ENCODE data around the gene MT1E.
A peak's percentile ranks its signal among the peaks of the same experiment; 100 is the strongest.
"Not testable (repeated sequence)": the region's sequence is repeated elsewhere in the genome, so short reads cannot be mapped to it uniquely, and the experiment has no call there.

Gene MT1E

GRCh38 chr16:56611281-56611833 is 14.2 kb upstream of the MT1E start:
- Mint-ChIP-seq H3K9me3 (no peaks in the 10 kb centered on the region), H3K36me3 (ENCODE audit: low read depth) (peaks cover 11% of the 10 kb centered on the region), H3K27me3 (peaks cover 1% of the 10 kb centered on the region), H3K4me3 (no peak overlapping the region), H3K27ac (peak overlapping the region; percentile 93), H3K4me1 (ENCODE audit: low read depth) (peaks cover 83% of the 10 kb centered on the region)
- no peak for DNase-seq

GRCh38 chr16:56613706-56614105 is 11.9 kb upstream of the MT1E start:
- H3K4me3 Mint-ChIP-seq: peak overlapping the region; percentile 35

GRCh38 chr16:56614549-56614991 is 11.0 kb upstream of the MT1E start:
- no peaks in the 10 kb centered on the region for H3K9me3 Mint-ChIP-seq
- peak; percentile 51 for DNase-seq
- H3K27ac Mint-ChIP-seq: peak overlapping the region; percentile 87
- H3K36me3 Mint-ChIP-seq (ENCODE audit: low read depth): no peaks in the 10 kb centered on the region
- peaks cover 27% of the 10 kb centered on the region for H3K27me3 Mint-ChIP-seq
- H3K4me1 Mint-ChIP-seq (ENCODE audit: low read depth): peaks cover 70% of the 10 kb centered on the region
- peak overlapping the region; percentile 35 for H3K4me3 Mint-ChIP-seq

More at GRCh38 chr16:56613706-56614105, 11.9 kb upstream of the MT1E start:
- DNase-seq: no peak
- H3K4me1 Mint-ChIP-seq (ENCODE audit: low read depth): peaks cover 77% of the 10 kb centered on the region
- H3K9me3 Mint-ChIP-seq: no peaks in the 10 kb centered on the region
- peak overlapping the region; percentile 87 for H3K27ac Mint-ChIP-seq
- H3K27me3 Mint-ChIP-seq: peaks cover 23% of the 10 kb centered on the region
- peaks cover 8% of the 10 kb centered on the region for H3K36me3 Mint-ChIP-seq (ENCODE audit: low read depth)

GRCh38 chr16:56615353-56615752 is 10.2 kb upstream of the MT1E start:
- H3K4me1 Mint-ChIP-seq (ENCODE audit: low read depth): peaks cover 62% of the 10 kb centered on the region

GRCh38 chr16:56616608-56617211 is 8.9 kb upstream of the MT1E start:
- Mint-ChIP-seq H3K9me3 (no peaks in the 10 kb centered on the region), H3K27ac (no peak overlapping the region), H3K36me3 (ENCODE audit: low read depth) (no peaks in the 10 kb centered on the region), H3K4me1 (ENCODE audit: low read depth) (peaks cover 48% of the 10 kb centered on the region), H3K4me3 (peak overlapping the region; percentile 20), H3K27me3 (peaks cover 29% of the 10 kb centered on the region)
- DNase-seq: no peak

More at GRCh38 chr16:56615353-56615752, 10.2 kb upstream of the MT1E start:
- H3K27me3 Mint-ChIP-seq: peaks cover 29% of the 10 kb centered on the region
- no peak overlapping the region for H3K4me3 Mint-ChIP-seq
- no peaks in the 10 kb centered on the region for H3K36me3 Mint-ChIP-seq (ENCODE audit: low read depth)
- H3K9me3 Mint-ChIP-seq: no peaks in the 10 kb centered on the region
- H3K27ac Mint-ChIP-seq: peak overlapping the region; percentile 87
- DNase-seq: no peak

- peaks cover 29% of the 10 kb centered on the region for H3K27me3 Mint-ChIP-seq
- H3K4me1 Mint-ChIP-seq (ENCODE audit: low read depth): peaks cover 43% of the 10 kb centered on the region
- no peak overlapping the region for H3K27ac Mint-ChIP-seq
These were observed 8.1 kb upstream of the MT1E start for GRCh38 chr16:56617212-56618085.

GRCh38 chr16:56618138-56618537 is 7.4 kb upstream of the MT1E start:
- H3K36me3 Mint-ChIP-seq (ENCODE audit: low read depth): no peaks in the 10 kb centered on the region
- DNase-seq: no peak
- H3K4me3 Mint-ChIP-seq: no peak overlapping the region
- H3K27ac Mint-ChIP-seq: no peak overlapping the region
- H3K4me1 Mint-ChIP-seq (ENCODE audit: low read depth): peaks cover 38% of the 10 kb centered on the region
- H3K9me3 Mint-ChIP-seq: no peaks in the 10 kb centered on the region
- H3K27me3 Mint-ChIP-seq: peaks cover 29% of the 10 kb centered on the region

More at GRCh38 chr16:56617212-56618085, 8.1 kb upstream of the MT1E start:
- Mint-ChIP-seq H3K9me3 (no peaks in the 10 kb centered on the region), H3K4me3 (peak overlapping the region; percentile 44), H3K36me3 (ENCODE audit: low read depth) (no peaks in the 10 kb centered on the region)
- DNase-seq: peak; percentile 66

- no peaks in the 10 kb centered on the region for H3K36me3 Mint-ChIP-seq (ENCODE audit: low read depth)
- no peak overlapping the region for H3K4me3 Mint-ChIP-seq
- no peak overlapping the region for H3K27ac Mint-ChIP-seq
- peaks cover 36% of the 10 kb centered on the region for H3K27me3 Mint-ChIP-seq
- H3K4me1 Mint-ChIP-seq (ENCODE audit: low read depth): peaks cover 22% of the 10 kb centered on the region
- DNase-seq: no peak
- H3K9me3 Mint-ChIP-seq: no peaks in the 10 kb centered on the region
These were observed 5.2 kb upstream of the MT1E start for GRCh38 chr16:56620339-56620897.

- not testable (repeated sequence) for DNase-seq; H3K4me3 Mint-ChIP-seq; H3K36me3 Mint-ChIP-seq (ENCODE audit: low read depth); H3K27ac Mint-ChIP-seq; H3K9me3 Mint-ChIP-seq
- peaks cover 41% of the 10 kb centered on the region for H3K27me3 Mint-ChIP-seq
- peaks cover 22% of the 10 kb centered on the region for H3K4me1 Mint-ChIP-seq (ENCODE audit: low read depth)
These were observed 3.7 kb upstream of the MT1E start for GRCh38 chr16:56621665-56622445.

GRCh38 chr16:56623184-56623583 is 2.4 kb upstream of the MT1E start:
- H3K9me3 Mint-ChIP-seq; H3K36me3 Mint-ChIP-seq (ENCODE audit: low read depth); H3K4me3 Mint-ChIP-seq; H3K27ac Mint-ChIP-seq; DNase-seq: not testable (repeated sequence)
- H3K27me3 Mint-ChIP-seq: peaks cover 35% of the 10 kb centered on the region
- H3K4me1 Mint-ChIP-seq (ENCODE audit: low read depth): peaks cover 15% of the 10 kb centered on the region

- H3K9me3 Mint-ChIP-seq: no peaks in the 10 kb centered on the region
- H3K36me3 Mint-ChIP-seq (ENCODE audit: low read depth): no peaks in the 10 kb centered on the region
- peaks cover 30% of the 10 kb centered on the region for H3K27me3 Mint-ChIP-seq
- no peak for DNase-seq
- peaks cover 15% of the 10 kb centered on the region for H3K4me1 Mint-ChIP-seq (ENCODE audit: low read depth)
- H3K27ac Mint-ChIP-seq: no peak overlapping the region
- no peak overlapping the region for H3K4me3 Mint-ChIP-seq
These were observed 1.9 kb upstream of the MT1E start for GRCh38 chr16:56623637-56624036.

GRCh38 chr16:56625943-56626654 is 518 bp downstream of the MT1E start:
- peaks cover 37% of the 10 kb centered on the region for H3K27me3 Mint-ChIP-seq
- peak overlapping the region; percentile 81 for H3K4me3 Mint-ChIP-seq
- H3K4me1 Mint-ChIP-seq (ENCODE audit: low read depth): peaks cover 15% of the 10 kb centered on the region
- H3K36me3 Mint-ChIP-seq (ENCODE audit: low read depth): no peaks in the 10 kb centered on the region
- no peaks in the 10 kb centered on the region for H3K9me3 Mint-ChIP-seq
- DNase-seq: no peak
- H3K27ac Mint-ChIP-seq: no peak overlapping the region

GRCh38 chr16:56626685-56627084 is 1.1 kb downstream of the MT1E start:
- peaks cover 15% of the 10 kb centered on the region for H3K4me1 Mint-ChIP-seq (ENCODE audit: low read depth)
- peaks cover 43% of the 10 kb centered on the region for H3K27me3 Mint-ChIP-seq
- no peaks in the 10 kb centered on the region for H3K9me3 Mint-ChIP-seq
- H3K4me3 Mint-ChIP-seq: peak overlapping the region; percentile 81
- H3K36me3 Mint-ChIP-seq (ENCODE audit: low read depth): no peaks in the 10 kb centered on the region
- no peak for DNase-seq
- H3K27ac Mint-ChIP-seq: no peak overlapping the region
